Breast epithelium (tissue), 3 donors: ENCODE results near the gene CHN1.

Source experiments
- CTCF ChIP-seq, 3 donors: fragments of 450-650 bp; IDR thresholded peaks; one replicate each; pipeline ENCODE4 v1.5.1; 2016 to 2017; ENCODE audit warnings: antibody characterized with exemption in 3 of 3, mild to moderate bottlenecking in 3 of 3, moderate library complexity in 3 of 3
- POLR2A ChIP-seq: fragments of 450-650 bp; IDR thresholded peaks from one replicate; pipeline ENCODE4 v1.6.1; 2016; ENCODE audit warnings: antibody characterized with exemption, mild to moderate bottlenecking, moderate library complexity

- no peak for TF ChIP-seq CTCF (IDR thresholded peaks at IDR 0.05)
- no peak for TF ChIP-seq POLR2A
These were observed 5.7 kb upstream of the CHN1 start for GRCh38 chr2:175010848-175011254.
